HepG2 (cell line): Measurements from ENCODE around the gene COPS3. TPM values are rescaled to one million over a fixed set of nuclear protein-coding genes. Genes with fewer than 3 reads are reported as not detected.

Experiments
- ATAC-seq: fragments of 200-7000 bp; cut with Tn5 transposase; 3 replicates; pipeline ENCODE4 v1.9.1; 2020; ENCODE audit warnings: mild to moderate bottlenecking, moderate library complexity
- BruUV-seq: library from RNA; stranded (reverse); fragments of 400-500 nt; replicated peaks from 2 replicates; lab custom pipeline; 2021; lab: Mats Ljungman, UMichigan
- CTCF ChIA-PET: fragments of 300-600 bp; formaldehyde crosslinking; extraction: SDS; loops from one replicate; lab custom pipeline; 2021; ENCODE audit warnings: low total read pairs, inconsistent platforms, low intra/inter-chr PET ratio; lab: Yijun Ruan, JAX
- POLR2A ChIA-PET: fragments of 350-600 bp; sonication (Branson Sonifier 250); formaldehyde crosslinking; loops from one replicate; lab custom pipeline; 2020; ENCODE audit warnings: antibody characterized with exemption, inconsistent platforms; lab: Yijun Ruan, JAX
- DNase-seq: peaks from one replicate; pipeline ENCODE4 v3.0.0-alpha.2; 2015; ENCODE audit warnings: low spot score
- FAIRE-seq: peaks from 3 replicates; lab custom pipeline; 2011; peaks lifted over from hg19 to GRCh38; lab: Jason Lieb, UNC
- H2AFZ ChIP-seq: one replicate; pipeline ENCODE4 v1.6.1; 2011; ENCODE audit warnings: low read length, inconsistent platforms
- H3K27ac ChIP-seq: fragments of 300-600 bp; 3 replicates; pipeline ENCODE4 v1.8.0; 2011; ENCODE audit warnings: mixed run types, mild to moderate bottlenecking, mixed read lengths, low read length, inconsistent platforms; ENCODE audit not compliant: insufficient read depth; ENCODE audit errors: extremely low read length
- H3K27me3 ChIP-seq, 2 experiments: fragments of 200-600 bp in 1 of 2; 2 replicates in 1 of 2; 3 replicates in 1 of 2; pipeline versions ENCODE4 v1.6.0 to v1.8.0; 2011; ENCODE audit warnings: low read length in 2 of 2, mild to moderate bottlenecking in 2 of 2, moderate library complexity in 2 of 2, inconsistent platforms in 1 of 2; ENCODE audit not compliant: insufficient read depth in 2 of 2, control insufficient read depth in 1 of 2
- H3K36me3 ChIP-seq, 2 experiments: fragments of 200-600 bp in 1 of 2; replicated peaks in 1 of 2; 2 replicates in 1 of 2; 3 replicates in 1 of 2; pipeline versions ENCODE4 v1.5.1 to v1.8.0; 2011; ENCODE audit warnings: low read length in 2 of 2, inconsistent platforms in 1 of 2; ENCODE audit not compliant: insufficient read depth in 2 of 2, control insufficient read depth in 1 of 2
- H3K4me1 ChIP-seq: 2 replicates; pipeline ENCODE4 v1.5.1; 2012; ENCODE audit warnings: low read length, inconsistent platforms; ENCODE audit not compliant: insufficient read depth
- H3K4me2 ChIP-seq: 2 replicates; pipeline ENCODE4 v1.6.0; 2011; ENCODE audit warnings: low read depth, low read length, inconsistent platforms
- H3K4me3 ChIP-seq, 3 experiments: fragments of 200-600 bp in 1 of 3; sonication (generic), shearing (Covaris generic) in 1 of 3; replicated peaks in 1 of 3; 2 replicates each; pipeline ENCODE4 v1.5.1; 2011 to 2016; ENCODE audit warnings: low read length in 3 of 3, inconsistent platforms in 2 of 3, low read depth in 2 of 3, mild to moderate bottlenecking in 2 of 3, control low read depth in 1 of 3, mixed read lengths in 1 of 3; ENCODE audit not compliant: insufficient read depth in 1 of 3
- H3K79me2 ChIP-seq: one replicate; pipeline ENCODE4 v1.6.1; 2011; ENCODE audit warnings: low read length, inconsistent platforms; ENCODE audit not compliant: insufficient read depth
- H3K9ac ChIP-seq: 2 replicates; pipeline ENCODE4 v1.6.0; 2011; ENCODE audit warnings: mild to moderate bottlenecking, low read depth, low read length, inconsistent platforms; ENCODE audit not compliant: insufficient read depth
- H3K9me3 ChIP-seq: 2 replicates; pipeline ENCODE4 v1.5.1; 2012; ENCODE audit warnings: mild to moderate bottlenecking, low read length
- H4K20me1 ChIP-seq: 2 replicates; pipeline ENCODE4 v1.6.0; 2011; ENCODE audit warnings: inconsistent platforms, mild to moderate bottlenecking, low read length, moderate library complexity; ENCODE audit not compliant: insufficient read depth
- GATAD1 ChIP-seq: IDR thresholded peaks from 2 replicates; pipeline ENCODE4 v1.6.1; 2016; ENCODE audit warnings: missing genetic modification reagents, missing compliant biosample characterization
- GLI4 ChIP-seq: sonication (generic); formaldehyde crosslinking; IDR thresholded peaks from 2 replicates; pipeline ENCODE4 v1.5.1; 2020; ENCODE audit warnings: missing genetic modification reagents, mild to moderate bottlenecking, moderate library complexity, borderline replicate concordance
- GTF2F1 ChIP-seq: fragments of 150-350 bp; IDR thresholded peaks from 2 replicates; pipeline ENCODE4 v1.6.1; 2014; ENCODE audit warnings: low read length
- PHF21A ChIP-seq: sonication (generic); formaldehyde crosslinking; IDR thresholded peaks from 2 replicates; pipeline ENCODE4 v1.5.0; 2020; ENCODE audit warnings: mild to moderate bottlenecking, missing genetic modification reagents
- POLR2AphosphoS5 ChIP-seq: IDR thresholded peaks from 2 replicates; pipeline ENCODE4 v1.6.1; 2012; ENCODE audit warnings: low read depth, low read length
- RFX1 ChIP-seq: fragments of 450-650 bp; IDR thresholded peaks from 2 replicates; pipeline ENCODE4 v1.6.1; 2017
- RXRB ChIP-seq: IDR thresholded peaks from 2 replicates; pipeline ENCODE4 v1.6.1; 2016; ENCODE audit warnings: borderline replicate concordance, missing genetic modification reagents, missing compliant biosample characterization
- SCMH1 ChIP-seq: sonication (generic); formaldehyde crosslinking; IDR thresholded peaks from 2 replicates; pipeline ENCODE4 v1.9.0; 2021; ENCODE audit warnings: missing genetic modification reagents, mild to moderate bottlenecking, borderline replicate concordance
- SOX6 ChIP-seq, 2 experiments: fragments of 450-650 bp in 1 of 2; sonication (generic) in 1 of 2; formaldehyde crosslinking in 1 of 2; IDR thresholded peaks; 2 replicates each; pipeline versions ENCODE4 v1.4.0 to v1.6.1; 2017 to 2020; ENCODE audit warnings: antibody characterized with exemption in 1 of 2, mild to moderate bottlenecking in 1 of 2, missing genetic modification reagents in 1 of 2
- ZNF329 ChIP-seq: sonication (generic); formaldehyde crosslinking; IDR thresholded peaks from 2 replicates; pipeline ENCODE4 v1.9.0; 2021; ENCODE audit warnings: low read depth, mild to moderate bottlenecking, missing genetic modification reagents
- ZNF570 ChIP-seq: sonication (generic); formaldehyde crosslinking; IDR thresholded peaks from 2 replicates; pipeline ENCODE4 v1.4.0; 2020; ENCODE audit warnings: mild to moderate bottlenecking, missing genetic modification reagents, borderline replicate concordance
- ZNF572 ChIP-seq: sonication (generic); formaldehyde crosslinking; IDR thresholded peaks from 2 replicates; pipeline ENCODE4 v1.5.1; 2020; ENCODE audit warnings: mild to moderate bottlenecking, missing genetic modification reagents
- ZNF703 ChIP-seq: sonication (generic); formaldehyde crosslinking; IDR thresholded peaks from 2 replicates; pipeline ENCODE4 v1.5.1; 2020; ENCODE audit warnings: missing genetic modification reagents, mild to moderate bottlenecking, moderate library complexity, borderline replicate concordance
- ZNF780A ChIP-seq: sonication (generic); formaldehyde crosslinking; IDR thresholded peaks from 2 replicates; pipeline ENCODE4 v1.8.0; 2022; ENCODE audit warnings: mild to moderate bottlenecking, missing genetic modification reagents, moderate library complexity
- ZNF879 ChIP-seq: sonication (generic); formaldehyde crosslinking; IDR thresholded peaks from 2 replicates; pipeline ENCODE4 v1.8.1; 2023; ENCODE audit warnings: missing genetic modification reagents
- WGBS: methylation state at CpG from one replicate; pipeline ENCODE4 v1.1.6; 2017; ENCODE audit warnings: low lambda C conversion rate; 5-methylcytosine and 5-hydroxymethylcytosine counted together
- in situ Hi-C: cut with HindIII; loops from 2 replicates; pipeline ENCODE4 v1.10.0; 2017; ENCODE audit warnings: low pct_unique_long_range_greater_than_20kb; ENCODE audit not compliant: extremely low pct_ligation_motif_present
- intact Hi-C: fragments of 100-400 bp; cut with micrococcal nuclease; formaldehyde crosslinking; loops from one replicate; pipeline ENCODE4 v1.10.0; 2022; ENCODE audit not compliant: unreplicated experiment
- polyA plus RNA-seq, 8 experiments: library from polyadenylated mRNA; depleted of rRNA in 3 of 8; stranded (reverse) in 7 of 8; unstranded in 1 of 8; fragments of >200 nt; fragmentation: Illumina TruSeq in 4 of 8; extraction: Trizol in 4 of 8; gene quantifications; 2 replicates each; pipeline versions ENCODE4 v1.2.1 to v1.2.3, GENCODE V29; 2011 to 2016; ENCODE audit warnings: low read depth in 4 of 8, missing spikeins in 1 of 8, mixed read lengths in 1 of 8; ENCODE audit not compliant: insufficient read depth in 1 of 8
- total RNA-seq, 5 experiments: library from RNA; depleted of rRNA; stranded (reverse); fragments of >200 nt; fragmentation: Illumina TruSeq; extraction: Trizol; gene quantifications; 2 replicates each; pipeline ENCODE4 v1.2.3, GENCODE V29; 2016; ENCODE audit warnings: low read depth in 1 of 5
- TF ChIP-seq, protein P1 (sequence below), 2 experiments: sonication (generic) in 1 of 2; formaldehyde crosslinking in 1 of 2; IDR thresholded peaks; 2 replicates each; pipeline versions ENCODE4 v1.5.1 to v1.6.1; 2011 to 2020; ENCODE audit warnings: borderline replicate concordance in 1 of 2, low read depth in 1 of 2, low read length in 1 of 2, mild to moderate bottlenecking in 1 of 2, missing genetic modification reagents in 1 of 2, moderate library complexity in 1 of 2
- TF ChIP-seq, protein P2 (sequence below): IDR thresholded peaks from 2 replicates; pipeline ENCODE4 v1.6.1; 2016

Gene COPS3
- total and polyA plus RNA-seq, 2 of the 13 experiments (the other 11 are each of a cell fraction or from before 2014, with no cell fraction given) = 46.3 to 103 TPM

DNA sequence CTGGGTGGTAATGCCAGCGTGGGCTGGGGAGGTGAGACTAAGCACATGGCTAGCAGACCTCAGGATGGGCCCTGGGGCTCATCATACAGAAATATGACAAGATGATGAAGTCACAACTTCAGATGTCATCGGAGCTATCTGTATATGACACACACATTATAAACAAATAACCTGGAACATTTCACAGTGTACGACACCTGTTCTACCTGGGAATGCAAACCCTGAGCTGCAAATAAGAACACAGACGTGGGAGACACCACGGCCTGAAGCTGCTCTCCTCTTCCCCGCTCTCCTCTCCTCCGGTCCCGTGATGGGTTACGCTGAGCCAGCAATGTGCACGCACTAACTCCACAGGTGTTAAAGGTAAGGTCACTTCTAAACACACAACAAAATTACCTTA is 79.8 kb downstream of the COPS3 start (continued):
- TF ChIP-seq, protein P1, sequence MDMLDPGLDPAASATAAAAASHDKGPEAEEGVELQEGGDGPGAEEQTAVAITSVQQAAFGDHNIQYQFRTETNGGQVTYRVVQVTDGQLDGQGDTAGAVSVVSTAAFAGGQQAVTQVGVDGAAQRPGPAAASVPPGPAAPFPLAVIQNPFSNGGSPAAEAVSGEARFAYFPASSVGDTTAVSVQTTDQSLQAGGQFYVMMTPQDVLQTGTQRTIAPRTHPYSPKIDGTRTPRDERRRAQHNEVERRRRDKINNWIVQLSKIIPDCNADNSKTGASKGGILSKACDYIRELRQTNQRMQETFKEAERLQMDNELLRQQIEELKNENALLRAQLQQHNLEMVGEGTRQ (IDR thresholded peaks at IDR 0.05; ENCODE audit: low read depth, low read length) = no peak
- TF ChIP-seq, protein P1 (CRISPR knock-in tag; IDR thresholded peaks at IDR 0.05; ENCODE audit: borderline replicate concordance) = no peak
- TF ChIP-seq GLI4 (CRISPR knock-in tag) (no peak), POLR2AphosphoS5 (no peak), RFX1 (no peak), SCMH1 (CRISPR knock-in tag) (no peak), GTF2F1 (no peak), ZNF570 (CRISPR knock-in tag) (no peak)
- TF ChIP-seq, protein P2, sequence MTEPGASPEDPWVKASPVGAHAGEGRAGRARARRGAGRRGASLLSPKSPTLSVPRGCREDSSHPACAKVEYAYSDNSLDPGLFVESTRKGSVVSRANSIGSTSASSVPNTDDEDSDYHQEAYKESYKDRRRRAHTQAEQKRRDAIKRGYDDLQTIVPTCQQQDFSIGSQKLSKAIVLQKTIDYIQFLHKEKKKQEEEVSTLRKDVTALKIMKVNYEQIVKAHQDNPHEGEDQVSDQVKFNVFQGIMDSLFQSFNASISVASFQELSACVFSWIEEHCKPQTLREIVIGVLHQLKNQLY (CRISPR knock-in tag) = no peak

DNA sequence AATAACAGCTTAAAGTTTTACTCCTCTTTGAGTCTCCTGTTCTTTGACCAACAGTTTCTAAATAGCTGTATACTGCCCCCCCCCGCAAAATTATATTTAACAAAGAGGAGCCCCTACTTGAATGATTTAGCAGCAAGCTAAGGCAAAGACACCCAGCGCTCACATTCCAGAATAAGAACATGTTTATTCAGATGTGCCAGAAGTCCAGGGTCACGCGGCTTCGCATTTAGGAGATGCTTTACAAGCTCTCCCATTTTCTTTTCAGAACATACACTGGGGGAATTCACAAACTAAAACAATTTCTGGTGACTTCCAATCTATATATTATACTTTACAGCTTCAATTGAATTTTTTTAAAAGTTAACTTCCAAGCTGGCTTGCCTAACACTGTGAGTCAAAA is 80.2 kb downstream of the COPS3 start:
- Histone ChIP-seq H3K27me3 (no peaks in the 10 kb centered on the region; a peak in 1 of 5 replicates), H4K20me1 (no peaks in the 10 kb centered on the region), H3K9me3 (no peaks in the 10 kb centered on the region), H2AFZ (no peak overlapping the region), H3K79me2 (peaks cover 23% of the 10 kb centered on the region), H3K4me3 (no peak overlapping the region), H3K4me1 (peaks cover 25% of the 10 kb centered on the region), H3K9ac (no peak overlapping the region), H3K36me3 (peaks cover 13 to 22% of the 10 kb centered on the region in 2 experiments; a peak in 4 of 5 replicates), H3K4me2 (no peak overlapping the region), H3K27ac (no peak overlapping the region)
- intact Hi-C loops = loop anchor here (10.0 kb wide), 1 partner anchor 114 kb away; no protein-coding TSS in a partner anchor
- in situ Hi-C loops = no loop called here
- DNase-seq (no peak), ATAC-seq (no peak), FAIRE-seq (no peak)
- WGBS = 92% methylated on average over 5 of the region's 5 CpGs
- TF ChIP-seq GATAD1 (CRISPR knock-in tag) = no peak
- no peak for TF ChIP-seq ZNF780A (CRISPR knock-in tag)
- no peak for TF ChIP-seq ZNF879
- no peak for TF ChIP-seq RXRB (CRISPR knock-in tag)
- TF ChIP-seq ZNF572 (CRISPR knock-in tag) = no peak
- TF ChIP-seq ZNF703 (CRISPR knock-in tag) = no peak
- no peak for TF ChIP-seq PHF21A (CRISPR knock-in tag)
- TF ChIP-seq ZNF329 (CRISPR knock-in tag) = no peak
- TF ChIP-seq SOX6 (IDR thresholded peaks at IDR 0.05) = no peak
- no peak for TF ChIP-seq SOX6 (CRISPR knock-in tag; IDR thresholded peaks at IDR 0.05)
- POLR2A ChIA-PET = no interaction called here
- CTCF ChIA-PET = no interaction called here
- BruUV-seq = no TSS peak
